Testis (tissue), 3 donors: ENCODE measurements around the gene PERM1. TPM values are rescaled to one million over a fixed set of nuclear protein-coding genes. Genes with fewer than 3 reads are reported as not detected.

Source experiments
- DNase-seq: peaks from one replicate; pipeline ENCODE4 v3.0.0-alpha.2; 2019
- H3K27ac ChIP-seq, 2 donors: fragments of 200-600 bp; sonication (generic); one replicate each; pipeline ENCODE4 v1.5.1; 2019
- H3K27me3 ChIP-seq: fragments of 200-600 bp; sonication (generic); one replicate; pipeline ENCODE4 v1.5.1; 2019
- H3K36me3 ChIP-seq: fragments of 200-600 bp; sonication (generic); one replicate; pipeline ENCODE4 v1.5.1; 2017; ENCODE audit warnings: low read depth; ENCODE audit errors: missing control alignments
- H3K4me1 ChIP-seq: fragments of 200-600 bp; sonication (generic); one replicate; pipeline ENCODE4 v1.5.1; 2019
- H3K4me3 ChIP-seq, 2 donors: fragments of 200-600 bp; sonication (generic); one replicate each; pipeline ENCODE4 v1.5.1; 2017 to 2019
- H3K9me3 ChIP-seq: fragments of 200-600 bp; sonication (generic); one replicate; pipeline ENCODE4 v1.5.1; 2017
- CTCF ChIP-seq, 3 experiments: fragments of 450-650 bp in 2 of 3; fragments of 200-600 bp in 1 of 3; sonication (generic) in 1 of 3; IDR thresholded peaks; one replicate each; pipeline ENCODE4 v1.5.1; 2016 to 2019; ENCODE audit warnings: antibody characterized with exemption in 3 of 3, mild to moderate bottlenecking in 2 of 3, moderate library complexity in 1 of 3
- POLR2A ChIP-seq: fragments of 450-650 bp; IDR thresholded peaks from one replicate; pipeline ENCODE4 v1.6.1; 2017; ENCODE audit warnings: antibody characterized with exemption, mild to moderate bottlenecking, moderate library complexity
- WGBS, 2 donors: methylation state at CpG; one replicate each; pipeline ENCODE4 v1.1.5; 2018; 5-methylcytosine and 5-hydroxymethylcytosine counted together
- intact Hi-C: fragments of 100-400 bp; cut with DNase I; formaldehyde crosslinking; loops from one replicate; pipeline ENCODE4 v1.15.1; 2023; ENCODE audit warnings: low total_unique reads
- polyA plus RNA-seq: library from polyadenylated mRNA; stranded (reverse); fragments of 350-450 nt; fragmentation: Illumina TruSeq; extraction: RNeasy Lipid Tissue Mini Kit (QIAGEN cat#74804); gene quantifications from one replicate; pipeline ENCODE4 v1.2.3, GENCODE V29; 2014; ENCODE audit warnings: low read depth, low replicate concordance; ENCODE audit not compliant: insufficient read depth
- total RNA-seq, 2 donors: library from RNA; depleted of rRNA; stranded (reverse); fragments of >200 nt; gene quantifications; one replicate each; pipeline ENCODE4 v1.2.3, GENCODE V29; 2016

PERM1 gene
- total and polyA plus RNA-seq, 3 donors from 2014 or later: 0.65 to 4.9 (median 3.2) TPM

GRCh38 chr1:932173-932510 is 49.8 kb downstream of the PERM1 start:
- Histone ChIP-seq H3K9me3 (no peaks in the 10 kb centered on the region), H3K4me3 (no peak overlapping the region), H3K27ac (no peak overlapping the region), H3K27me3 (no peaks in the 10 kb centered on the region), H3K4me1 (peaks cover 12% of the 10 kb centered on the region), H3K36me3 (no peaks in the 10 kb centered on the region)
- DNase-seq: no peak
- WGBS, 2 donors: 78 to 82% methylated on average over 16 of the region's 16 CpGs
- TF ChIP-seq CTCF (IDR thresholded peaks at IDR 0.05): no peak
- no peak for TF ChIP-seq POLR2A
- intact Hi-C loops: no loop called here

GRCh38 chr1:931380-932172 is 50.3 kb downstream of the PERM1 start:
- no peaks in the 10 kb centered on the region for H3K27me3 ChIP-seq
- no peaks in the 10 kb centered on the region for H3K9me3 ChIP-seq
- no peaks in the 10 kb centered on the region for H3K36me3 ChIP-seq
- intact Hi-C loops: no loop called here
- H3K4me1 ChIP-seq: peaks cover 12% of the 10 kb centered on the region
- no peak overlapping the region for H3K27ac ChIP-seq
- no peak for TF ChIP-seq CTCF (IDR thresholded peaks at IDR 0.05)
- no peak for TF ChIP-seq POLR2A
- DNase-seq: no peak
- no peak overlapping the region for H3K4me3 ChIP-seq
- WGBS, 2 donors: 58 to 62% methylated on average over 15 of the region's 15 CpGs

- DNase-seq: no peak
- no peak overlapping the region for H3K4me3 ChIP-seq
- peaks cover 9% of the 10 kb centered on the region for H3K4me1 ChIP-seq
- WGBS, 2 donors: 77 to 79% methylated on average over 6 to 18 of the region's 18 CpGs
- H3K27ac ChIP-seq: no peak overlapping the region
- TF ChIP-seq POLR2A (no peak), CTCF (IDR thresholded peaks at IDR 0.05) (no peak)
- H3K27me3 ChIP-seq: no peaks in the 10 kb centered on the region
- H3K9me3 ChIP-seq: no peaks in the 10 kb centered on the region
- no peaks in the 10 kb centered on the region for H3K36me3 ChIP-seq
- intact Hi-C loops: no loop called here
Measured at GRCh38 chr1:930633-931138, 51.2 kb downstream of the PERM1 start.

GRCh38 chr1:929712-930632 is 51.9 kb downstream of the PERM1 start:
- 88 to 91% methylated on average over 31 to 40 of the region's 40 CpGs for WGBS, 2 donors
- Histone ChIP-seq H3K4me3 (no peak overlapping the region), H3K27me3 (no peaks in the 10 kb centered on the region), H3K4me1 (peaks cover 5% of the 10 kb centered on the region), H3K36me3 (no peaks in the 10 kb centered on the region), H3K27ac (no peak overlapping the region), H3K9me3 (no peaks in the 10 kb centered on the region)
- intact Hi-C loops: no loop called here
- TF ChIP-seq CTCF (IDR thresholded peaks at IDR 0.05) (no peak), POLR2A (no peak)
- no peak for DNase-seq
